HPDE6-E6E7 (cell line): Measurements from ENCODE around the gene PHOSPHO2.

ENCODE experiments used
- DNase-seq: peaks from one replicate; pipeline ENCODE4 v3.0.0; 2011; ENCODE audit warnings: missing footprints; ENCODE audit errors: extremely low spot score

The PHOSPHO2 gene

DNA sequence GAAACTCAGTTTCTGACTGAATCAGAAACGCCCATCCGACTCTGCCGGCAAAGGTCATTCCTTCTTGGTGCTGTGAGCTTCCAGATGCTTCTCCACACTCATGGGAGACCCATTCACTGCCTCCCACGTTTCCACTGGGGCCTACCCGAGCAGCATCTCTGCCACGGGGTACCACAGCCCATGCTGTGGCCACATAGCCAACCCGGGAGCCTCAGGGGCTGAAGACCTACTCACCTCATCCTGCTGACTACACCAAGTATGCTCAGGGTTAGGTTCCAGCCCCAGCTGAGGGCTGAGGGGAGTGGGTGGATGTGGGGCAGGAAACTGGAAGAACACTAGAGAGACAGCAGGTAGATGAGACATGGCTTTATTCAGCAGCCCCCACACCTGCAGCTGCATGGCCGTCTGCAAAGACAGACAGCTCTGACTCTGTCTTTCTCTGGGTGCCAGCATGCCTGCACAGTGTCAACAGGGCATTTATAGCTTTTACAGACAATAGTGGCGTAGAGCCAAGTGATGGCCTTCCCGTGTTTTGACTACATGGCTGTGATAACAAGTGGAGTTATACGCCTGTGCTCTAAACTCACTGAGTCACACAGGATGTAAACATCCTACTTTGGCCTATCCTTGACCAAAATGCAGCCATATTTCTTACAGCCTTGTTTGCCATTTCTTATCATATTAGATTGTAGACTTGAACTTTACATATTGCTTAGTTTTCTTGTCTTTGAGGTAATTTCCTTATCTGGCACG, 22.8 kb downstream of the PHOSPHO2 start:
- no peak for DNase-seq

DNA sequence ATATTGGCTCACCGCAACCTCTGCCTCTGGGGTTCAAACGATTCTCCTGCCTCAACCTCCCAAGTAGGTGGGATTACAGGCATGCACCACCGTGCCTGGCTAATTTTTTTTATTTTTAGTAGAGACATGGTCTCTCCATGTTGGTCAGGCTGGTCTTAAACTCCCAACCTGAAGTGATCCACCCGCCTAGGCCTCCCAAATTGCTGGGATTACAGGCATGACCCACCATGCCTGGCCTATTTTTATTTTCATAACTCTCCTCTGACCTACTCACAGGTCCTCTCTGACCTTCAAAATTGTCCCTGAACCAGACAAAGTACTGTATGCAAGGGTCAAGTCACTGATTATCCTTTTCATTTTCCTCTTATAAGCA, 23.4 kb downstream of the PHOSPHO2 start:
- DNase-seq = no peak

DNA sequence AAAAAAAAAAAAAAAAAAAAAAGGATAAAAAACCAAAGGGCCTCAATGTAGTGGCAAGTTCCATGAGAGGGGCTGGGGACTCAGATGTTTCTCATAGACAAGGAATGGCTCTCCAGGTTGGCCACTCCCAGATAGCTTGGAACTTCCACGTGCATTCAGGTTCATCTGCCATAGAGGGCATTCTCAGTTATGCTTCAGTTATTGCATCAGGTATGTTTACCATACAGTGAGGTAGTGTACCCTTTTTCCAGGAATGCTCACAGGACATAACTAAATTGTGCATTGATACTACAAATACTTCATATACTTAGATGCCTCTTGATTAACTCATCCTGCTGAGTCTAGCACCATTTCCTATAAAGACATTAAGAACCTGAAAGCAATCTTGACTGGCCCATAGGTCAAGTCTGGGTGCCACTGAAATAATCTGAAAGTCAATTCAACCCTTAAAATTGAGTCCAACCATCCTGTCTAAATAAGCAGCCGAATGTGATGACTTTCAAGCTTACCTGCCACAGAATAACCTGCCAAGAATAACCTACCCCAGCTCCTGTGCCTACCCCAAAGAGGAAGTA, 24.7 kb downstream of the PHOSPHO2 start:
- no peak for DNase-seq

DNA sequence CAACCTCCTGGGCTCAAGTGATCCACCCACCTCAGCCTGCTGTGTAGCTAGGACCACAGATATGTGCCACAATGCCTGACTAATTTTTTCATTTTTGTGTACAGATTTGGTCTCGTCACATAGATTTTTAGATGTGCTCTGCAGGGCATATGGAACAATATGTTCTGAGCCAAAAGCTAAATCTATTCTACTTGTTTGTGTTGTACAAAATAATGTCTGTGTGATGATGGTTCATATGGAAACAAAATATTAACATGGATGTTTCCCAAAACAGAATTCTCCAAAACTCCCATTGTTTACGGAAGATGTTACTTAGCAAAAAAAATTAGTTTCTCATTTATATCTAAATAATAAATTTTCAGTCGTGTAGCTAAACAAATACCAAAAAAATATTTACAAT, 26.7 kb downstream of the PHOSPHO2 start:
- DNase-seq = no peak

- no peak for DNase-seq
These were observed 32.8 kb downstream of the PHOSPHO2 start for GRCh38 chr2:169727065-169727464.

- no peak for DNase-seq
These were observed 35.0 kb downstream of the PHOSPHO2 start for GRCh38 chr2:169729274-169729605.

DNA sequence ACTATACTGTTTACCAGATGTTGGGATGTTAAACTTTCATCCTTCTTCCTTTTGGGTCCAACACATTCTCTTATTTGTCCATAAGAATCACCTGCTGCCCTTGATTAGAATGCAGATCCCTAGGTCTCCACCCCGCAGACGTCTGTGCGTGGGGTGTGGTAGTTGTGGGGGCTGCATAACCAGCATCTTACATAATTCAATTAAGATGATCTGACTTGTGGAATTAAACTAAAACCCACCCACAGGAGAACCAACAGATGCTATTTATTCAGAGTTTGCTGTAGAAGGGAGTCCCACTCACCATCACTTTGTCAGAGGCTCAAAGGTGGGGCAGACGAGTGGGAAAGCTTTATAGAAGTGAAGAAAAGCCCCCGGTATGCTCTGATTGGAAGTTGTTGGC, 37.8 kb downstream of the PHOSPHO2 start:
- DNase-seq = no peak

DNA sequence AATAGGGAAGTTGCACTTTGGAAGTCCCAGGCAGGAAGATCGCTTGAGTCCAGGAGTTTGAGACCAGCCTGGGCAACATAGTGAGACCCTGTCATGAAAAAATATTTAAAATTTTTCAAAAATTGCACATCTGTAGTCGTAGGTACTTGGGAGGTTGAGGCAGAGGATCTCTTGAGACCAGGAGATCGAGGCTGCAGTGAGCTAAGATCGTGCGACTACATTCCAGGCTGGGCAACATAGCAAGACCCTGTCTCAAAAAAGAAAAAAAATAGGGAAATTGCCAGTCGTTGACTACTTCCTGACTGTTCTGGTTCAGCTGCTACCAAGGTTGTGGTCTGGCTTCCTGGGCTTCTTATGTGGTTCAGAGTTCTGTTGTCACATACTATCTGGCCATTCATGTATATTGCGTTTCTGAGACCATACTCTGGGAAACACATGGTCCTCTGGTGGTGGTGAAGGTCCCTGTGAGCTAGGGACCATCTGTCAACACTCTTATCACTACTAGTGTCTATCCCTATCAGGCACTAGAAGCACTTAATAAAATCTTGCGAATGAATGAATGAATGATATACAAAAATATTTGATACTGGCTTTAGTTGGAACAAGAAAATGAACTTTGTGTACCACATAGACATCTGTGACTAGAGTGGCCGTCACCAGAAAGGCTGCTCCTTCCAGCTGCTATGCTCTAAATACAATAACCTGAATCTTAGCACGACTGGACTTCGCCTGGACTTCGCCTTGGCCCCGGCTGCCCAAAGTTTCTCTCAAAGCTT, 38.5 kb downstream of the PHOSPHO2 start:
- no peak for DNase-seq

DNA sequence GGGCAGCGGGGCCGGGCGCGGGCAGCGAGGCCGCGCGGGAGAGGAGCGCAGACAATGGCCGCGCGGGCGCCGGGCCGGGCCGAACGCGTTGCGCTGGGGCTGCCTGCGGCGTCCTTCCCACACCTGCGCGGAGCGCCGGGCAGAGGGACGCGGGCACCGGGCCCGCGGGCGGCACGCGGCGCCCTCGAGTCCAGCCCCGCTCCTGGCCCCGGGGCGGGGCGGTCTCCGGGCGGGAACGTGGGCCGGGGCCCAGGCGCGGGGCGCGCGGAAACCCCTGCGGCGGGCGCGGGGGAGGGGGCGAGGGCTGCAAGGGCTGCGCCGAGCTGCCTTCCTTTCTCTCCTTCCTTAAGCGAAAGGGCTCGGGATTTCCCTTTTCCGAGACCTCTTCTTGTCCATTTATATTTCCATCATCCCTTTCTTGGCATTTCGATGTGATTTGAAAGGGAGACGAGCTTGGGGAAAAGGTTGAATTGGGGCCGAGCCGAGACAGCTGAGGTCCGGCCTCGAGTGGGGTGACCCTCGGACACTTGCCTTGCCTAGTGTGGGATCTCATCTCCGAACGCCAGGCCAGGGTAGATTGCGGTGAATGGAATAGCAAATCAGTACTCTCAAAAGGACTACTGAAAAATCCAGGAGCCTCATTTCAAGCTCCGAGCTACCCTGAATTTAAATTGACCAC, 40.0 kb downstream of the PHOSPHO2 start:
- DNase-seq = no peak

GRCh38 chr2:169735623-169736022, 41.4 kb downstream of the PHOSPHO2 start:
- DNase-seq = no peak

- DNase-seq = no peak
These were observed 42.6 kb downstream of the PHOSPHO2 start for GRCh38 chr2:169736902-169737301.

DNA sequence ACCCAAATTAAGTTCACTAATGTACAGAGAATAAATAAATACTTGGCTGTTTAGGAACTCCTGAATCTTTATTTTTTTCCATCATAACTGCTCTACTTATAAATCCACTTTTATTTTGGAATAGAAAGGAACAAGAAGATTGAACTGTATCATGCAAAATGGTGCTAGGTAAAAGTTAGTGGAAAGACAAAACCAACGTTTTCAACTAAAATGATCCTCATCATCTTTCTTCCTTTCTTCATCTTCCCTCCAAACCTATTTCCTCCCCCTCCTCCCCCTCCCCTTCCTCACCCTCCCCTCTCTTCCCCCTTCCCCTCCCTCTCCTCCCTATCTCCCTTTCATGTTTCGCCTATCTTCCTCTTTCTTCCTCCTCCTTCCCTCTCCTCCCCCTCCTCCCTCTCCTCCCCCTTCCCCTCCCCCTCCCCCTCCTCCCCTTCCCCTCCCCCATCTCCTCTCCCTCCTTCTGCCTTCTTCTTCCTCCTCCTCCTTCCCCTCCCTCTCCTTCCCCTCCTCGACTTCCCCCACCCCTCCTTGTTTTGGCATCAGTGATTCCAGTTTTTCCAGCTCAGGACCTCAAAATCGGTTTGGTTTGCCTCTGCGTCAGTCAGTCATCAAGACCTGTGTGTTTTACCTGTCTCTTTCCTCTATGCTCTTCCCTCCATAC, 44.4 kb downstream of the PHOSPHO2 start:
- DNase-seq = no peak

DNA sequence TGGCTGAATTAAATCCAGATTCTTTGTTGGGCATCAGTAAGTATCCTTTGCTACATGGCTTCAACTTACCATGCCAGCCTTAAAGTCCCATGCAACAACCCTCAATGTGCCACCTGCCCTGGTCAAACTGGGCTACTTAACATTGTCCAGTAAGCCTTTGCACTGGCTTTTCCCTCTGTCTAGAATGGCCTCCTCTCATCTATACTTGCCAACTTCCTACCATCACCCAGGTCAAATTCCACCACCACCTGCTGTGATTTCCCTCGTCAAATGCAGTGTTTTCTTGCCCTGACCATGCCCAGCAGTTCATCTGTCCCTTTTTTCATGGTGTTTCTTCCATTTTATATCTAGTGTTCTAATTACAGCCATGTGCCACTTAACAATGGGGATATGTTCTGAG, 45.1 kb downstream of the PHOSPHO2 start:
- no peak for DNase-seq

DNA sequence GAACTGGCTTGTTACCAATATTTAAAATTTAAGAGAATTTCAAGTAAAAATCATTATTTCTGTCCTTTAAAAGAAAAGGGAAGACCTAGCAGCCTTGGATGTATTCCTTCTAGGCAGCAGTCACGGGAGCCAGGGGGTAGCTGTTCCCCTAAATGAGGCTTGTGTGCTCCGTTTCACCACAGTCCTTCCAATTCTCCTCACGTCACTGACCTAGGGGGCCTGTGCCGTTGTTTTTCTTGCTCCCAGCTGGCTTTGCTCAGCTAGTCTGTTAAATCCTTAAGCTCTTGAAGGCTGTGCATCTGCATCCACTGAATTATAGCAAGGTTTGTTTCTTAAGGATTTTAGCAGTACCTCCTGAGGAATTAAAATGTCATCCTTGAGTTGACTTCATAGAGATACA, 49.3 kb downstream of the PHOSPHO2 start:
- no peak for DNase-seq

- no peak for DNase-seq
These were observed 52.0 kb downstream of the PHOSPHO2 start for GRCh38 chr2:169746240-169746639.

DNA sequence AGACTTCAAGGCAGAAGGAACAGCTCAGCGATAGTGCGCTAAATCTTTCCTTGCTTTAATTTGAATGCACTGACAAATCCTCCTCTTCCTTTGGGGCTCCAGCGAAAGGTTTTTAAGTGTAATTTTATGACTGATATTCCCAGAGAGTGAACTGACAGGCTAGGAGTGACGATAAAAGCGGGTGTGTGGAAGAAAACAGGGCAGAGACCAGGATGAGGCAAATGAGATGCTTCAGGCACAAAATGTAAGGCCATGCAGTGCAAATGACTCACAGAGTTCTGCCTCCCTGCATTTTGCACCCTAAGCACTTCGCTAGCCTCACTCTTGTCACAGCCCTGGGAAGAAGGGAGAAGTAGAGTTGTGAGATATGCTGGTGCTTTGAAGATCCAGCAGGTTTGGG, 54.0 kb downstream of the PHOSPHO2 start:
- no peak for DNase-seq
